DND-41 (cell line): ENCODE data around the gene IFT25.

Experiments
- CTCF ChIP-seq: IDR thresholded peaks from 2 replicates; pipeline ENCODE4 v1.5.1; 2012; ENCODE audit warnings: borderline replicate concordance, low read length, moderate library complexity, mild to moderate bottlenecking; ENCODE audit not compliant: poor library complexity, severe bottlenecking; ENCODE audit errors: extremely low read depth
- EZH2 ChIP-seq: IDR thresholded peaks from 3 replicates; pipeline ENCODE4 v1.6.1; 2012; ENCODE audit warnings: borderline replicate concordance, low read depth, mild to moderate bottlenecking, moderate library complexity, low read length, inconsistent platforms; ENCODE audit not compliant: severe bottlenecking

GRCh38 chr1:53968125-53968513 is 22.6 kb upstream of the IFT25 start:
- TF ChIP-seq EZH2 (no peak), CTCF (no peak)
